Measurements from ENCODE around the gene FNDC3B.

The FNDC3B gene

GRCh38 chr3:172192830-172193415, 153.5 kb downstream of the FNDC3B start:
- H3K4me3 ChIP-seq (ENCODE audit: low read length in 2 of 2), result no peak overlapping the region
- H3K27me3 ChIP-seq (ENCODE audit: control insufficient read depth in 2 of 2, insufficient read depth in 2 of 2, low read length in 2 of 2), result no peaks in the 10 kb centered on the region
- H3K36me3 ChIP-seq (ENCODE audit: control insufficient read depth in 2 of 2, insufficient read depth in 2 of 2, low read length in 2 of 2), result no peaks in the 10 kb centered on the region
- no peaks in the 10 kb centered on the region for H3K4me1 ChIP-seq (ENCODE audit: control insufficient read depth in 2 of 2, insufficient read depth in 2 of 2, low read length in 2 of 2)
- no peaks in the 10 kb centered on the region for H3K9me3 ChIP-seq (ENCODE audit: control insufficient read depth in 2 of 2, low read length in 2 of 2)
- no peak overlapping the region for H3K27ac ChIP-seq (ENCODE audit: low read depth in 2 of 2, low read length in 2 of 2)
- H3K9ac ChIP-seq (ENCODE audit: low read depth in 1 of 2, low read length in 2 of 2), result no peak overlapping the region

GRCh38 chr3:172193436-172193835, 154.1 kb downstream of the FNDC3B start:
- no peaks in the 10 kb centered on the region for H3K36me3 ChIP-seq (ENCODE audit: control insufficient read depth in 2 of 2, insufficient read depth in 2 of 2, low read length in 2 of 2)

GRCh38 chr3:172194702-172195406, 155.5 kb downstream of the FNDC3B start:
- no peaks in the 10 kb centered on the region for H3K9me3 ChIP-seq (ENCODE audit: control insufficient read depth in 2 of 2, low read length in 2 of 2)
- no peak overlapping the region for H3K9ac ChIP-seq (ENCODE audit: low read depth in 1 of 2, low read length in 2 of 2)
- no peaks in the 10 kb centered on the region for H3K4me1 ChIP-seq (ENCODE audit: control insufficient read depth in 2 of 2, insufficient read depth in 2 of 2, low read length in 2 of 2)
- H3K36me3 ChIP-seq (ENCODE audit: control insufficient read depth in 2 of 2, insufficient read depth in 2 of 2, low read length in 2 of 2), result no peaks in the 10 kb centered on the region
- no peak overlapping the region for H3K4me3 ChIP-seq (ENCODE audit: low read length in 2 of 2)
- no peaks in the 10 kb centered on the region for H3K27me3 ChIP-seq (ENCODE audit: control insufficient read depth in 2 of 2, insufficient read depth in 2 of 2, low read length in 2 of 2)
- H3K27ac ChIP-seq (ENCODE audit: low read depth in 2 of 2, low read length in 2 of 2), result no peak overlapping the region

More at GRCh38 chr3:172193436-172193835, 154.1 kb downstream of the FNDC3B start:
- Histone ChIP-seq H3K27ac (ENCODE audit: low read depth in 2 of 2, low read length in 2 of 2) (no peak overlapping the region), H3K4me1 (ENCODE audit: control insufficient read depth in 2 of 2, insufficient read depth in 2 of 2, low read length in 2 of 2) (no peaks in the 10 kb centered on the region), H3K9ac (ENCODE audit: low read depth in 1 of 2, low read length in 2 of 2) (no peak overlapping the region), H3K9me3 (ENCODE audit: control insufficient read depth in 2 of 2, low read length in 2 of 2) (no peaks in the 10 kb centered on the region), H3K27me3 (ENCODE audit: control insufficient read depth in 2 of 2, insufficient read depth in 2 of 2, low read length in 2 of 2) (no peaks in the 10 kb centered on the region), H3K4me3 (ENCODE audit: low read length in 2 of 2) (no peak overlapping the region)

GRCh38 chr3:172195407-172195754, 156.0 kb downstream of the FNDC3B start:
- Histone ChIP-seq H3K9me3 (ENCODE audit: control insufficient read depth in 2 of 2, low read length in 2 of 2) (no peaks in the 10 kb centered on the region), H3K36me3 (ENCODE audit: control insufficient read depth in 2 of 2, insufficient read depth in 2 of 2, low read length in 2 of 2) (no peaks in the 10 kb centered on the region), H3K9ac (ENCODE audit: low read depth in 1 of 2, low read length in 2 of 2) (no peak overlapping the region), H3K4me3 (ENCODE audit: low read length in 2 of 2) (no peak overlapping the region), H3K27me3 (ENCODE audit: control insufficient read depth in 2 of 2, insufficient read depth in 2 of 2, low read length in 2 of 2) (no peaks in the 10 kb centered on the region), H3K4me1 (ENCODE audit: control insufficient read depth in 2 of 2, insufficient read depth in 2 of 2, low read length in 2 of 2) (no peaks in the 10 kb centered on the region), H3K27ac (ENCODE audit: low read depth in 2 of 2, low read length in 2 of 2) (no peak overlapping the region)

- H3K4me1 ChIP-seq (ENCODE audit: control insufficient read depth in 2 of 2, insufficient read depth in 2 of 2, low read length in 2 of 2), result peaks cover 6 to 8% of the 10 kb centered on the region in 2 donors
- no peak overlapping the region for H3K27ac ChIP-seq (ENCODE audit: low read depth in 2 of 2, low read length in 2 of 2)
- no peaks in the 10 kb centered on the region for H3K9me3 ChIP-seq (ENCODE audit: control insufficient read depth in 2 of 2, low read length in 2 of 2)
- H3K36me3 ChIP-seq (ENCODE audit: control insufficient read depth in 2 of 2, insufficient read depth in 2 of 2, low read length in 2 of 2), result no peaks in the 10 kb centered on the region
- H3K4me3 ChIP-seq (ENCODE audit: low read length in 2 of 2), result no peak overlapping the region
- H3K9ac ChIP-seq (ENCODE audit: low read depth in 1 of 2, low read length in 2 of 2), result no peak overlapping the region
- H3K27me3 ChIP-seq (ENCODE audit: control insufficient read depth in 2 of 2, insufficient read depth in 2 of 2, low read length in 2 of 2), result no peaks in the 10 kb centered on the region
Observed at GRCh38 chr3:172197344-172197743, 158.0 kb downstream of the FNDC3B start.

- no peak overlapping the region for H3K4me3 ChIP-seq (ENCODE audit: low read length in 2 of 2)
- H3K9me3 ChIP-seq (ENCODE audit: control insufficient read depth in 2 of 2, low read length in 2 of 2), result no peaks in the 10 kb centered on the region
- no peaks in the 10 kb centered on the region for H3K36me3 ChIP-seq (ENCODE audit: control insufficient read depth in 2 of 2, insufficient read depth in 2 of 2, low read length in 2 of 2)
- peaks cover 10 to 16% of the 10 kb centered on the region in 2 donors for H3K4me1 ChIP-seq (ENCODE audit: control insufficient read depth in 2 of 2, insufficient read depth in 2 of 2, low read length in 2 of 2)
- H3K27ac ChIP-seq (ENCODE audit: low read depth in 2 of 2, low read length in 2 of 2), result no peak overlapping the region
- no peaks in the 10 kb centered on the region for H3K27me3 ChIP-seq (ENCODE audit: control insufficient read depth in 2 of 2, insufficient read depth in 2 of 2, low read length in 2 of 2)
- no peak overlapping the region for H3K9ac ChIP-seq (ENCODE audit: low read depth in 1 of 2, low read length in 2 of 2)
Observed at GRCh38 chr3:172198428-172198827, 159.1 kb downstream of the FNDC3B start.

GRCh38 chr3:172199850-172200369, 160.5 kb downstream of the FNDC3B start:
- H3K4me1 ChIP-seq (ENCODE audit: control insufficient read depth in 2 of 2, insufficient read depth in 2 of 2, low read length in 2 of 2), result peaks cover 11 to 28% of the 10 kb centered on the region in 2 donors
- H3K4me3 ChIP-seq (ENCODE audit: low read length in 2 of 2), result no peak overlapping the region
- no peak overlapping the region for H3K27ac ChIP-seq (ENCODE audit: low read depth in 2 of 2, low read length in 2 of 2)
- H3K27me3 ChIP-seq (ENCODE audit: control insufficient read depth in 2 of 2, insufficient read depth in 2 of 2, low read length in 2 of 2), result no peaks in the 10 kb centered on the region
- H3K9ac ChIP-seq (ENCODE audit: low read depth in 1 of 2, low read length in 2 of 2), result no peak overlapping the region
- H3K9me3 ChIP-seq (ENCODE audit: control insufficient read depth in 2 of 2, low read length in 2 of 2), result no peaks in the 10 kb centered on the region
- H3K36me3 ChIP-seq (ENCODE audit: control insufficient read depth in 2 of 2, insufficient read depth in 2 of 2, low read length in 2 of 2), result no peaks in the 10 kb centered on the region

- Histone ChIP-seq H3K4me1 (ENCODE audit: control insufficient read depth in 2 of 2, insufficient read depth in 2 of 2, low read length in 2 of 2) (peaks cover 11 to 33% of the 10 kb centered on the region in 2 donors), H3K9me3 (ENCODE audit: control insufficient read depth in 2 of 2, low read length in 2 of 2) (no peaks in the 10 kb centered on the region), H3K9ac (ENCODE audit: low read depth in 1 of 2, low read length in 2 of 2) (no peak overlapping the region), H3K36me3 (ENCODE audit: control insufficient read depth in 2 of 2, insufficient read depth in 2 of 2, low read length in 2 of 2) (no peaks in the 10 kb centered on the region), H3K4me3 (ENCODE audit: low read length in 2 of 2) (peak overlapping the region in 1 of 2 donors; percentile 20), H3K27me3 (ENCODE audit: control insufficient read depth in 2 of 2, insufficient read depth in 2 of 2, low read length in 2 of 2) (no peaks in the 10 kb centered on the region), H3K27ac (ENCODE audit: low read depth in 2 of 2, low read length in 2 of 2) (peak overlapping the region; percentile 67 to 72)
Observed at GRCh38 chr3:172201136-172201869, 161.9 kb downstream of the FNDC3B start.

- Histone ChIP-seq H3K4me3 (ENCODE audit: low read length in 2 of 2) (no peak overlapping the region), H3K9ac (ENCODE audit: low read depth in 1 of 2, low read length in 2 of 2) (no peak overlapping the region), H3K36me3 (ENCODE audit: control insufficient read depth in 2 of 2, insufficient read depth in 2 of 2, low read length in 2 of 2) (no peaks in the 10 kb centered on the region), H3K27me3 (ENCODE audit: control insufficient read depth in 2 of 2, insufficient read depth in 2 of 2, low read length in 2 of 2) (no peaks in the 10 kb centered on the region), H3K4me1 (ENCODE audit: control insufficient read depth in 2 of 2, insufficient read depth in 2 of 2, low read length in 2 of 2) (peaks cover 11 to 33% of the 10 kb centered on the region in 2 donors), H3K27ac (ENCODE audit: low read depth in 2 of 2, low read length in 2 of 2) (peak overlapping the region; percentile 67 to 72), H3K9me3 (ENCODE audit: control insufficient read depth in 2 of 2, low read length in 2 of 2) (no peaks in the 10 kb centered on the region)
Observed at GRCh38 chr3:172201870-172202236, 162.5 kb downstream of the FNDC3B start.

GRCh38 chr3:172202797-172203196, 163.4 kb downstream of the FNDC3B start:
- no peak overlapping the region for H3K4me3 ChIP-seq (ENCODE audit: low read length in 2 of 2)
- peak overlapping the region; percentile 11 to 48 for H3K27ac ChIP-seq (ENCODE audit: low read depth in 2 of 2, low read length in 2 of 2)
- no peaks in the 10 kb centered on the region for H3K36me3 ChIP-seq (ENCODE audit: control insufficient read depth in 2 of 2, insufficient read depth in 2 of 2, low read length in 2 of 2)
- no peaks in the 10 kb centered on the region for H3K27me3 ChIP-seq (ENCODE audit: control insufficient read depth in 2 of 2, insufficient read depth in 2 of 2, low read length in 2 of 2)
- H3K9me3 ChIP-seq (ENCODE audit: control insufficient read depth in 2 of 2, low read length in 2 of 2), result no peaks in the 10 kb centered on the region
- peaks cover 11 to 33% of the 10 kb centered on the region in 2 donors for H3K4me1 ChIP-seq (ENCODE audit: control insufficient read depth in 2 of 2, insufficient read depth in 2 of 2, low read length in 2 of 2)
- no peak overlapping the region for H3K9ac ChIP-seq (ENCODE audit: low read depth in 1 of 2, low read length in 2 of 2)
